SJSA1 (cell line): ENCODE measurements around the gene TAF10. TPM values are rescaled to one million over a fixed set of nuclear protein-coding genes. Genes with fewer than 3 reads are reported as not detected.

ENCODE experiments used
- DNase-seq, 2 experiments: peaks; one replicate each; pipeline ENCODE4 v3.0.0-alpha.2; 2015 to 2020; ENCODE audit warnings: low spot score in 2 of 2, low read depth in 1 of 2
- H3K27ac ChIP-seq: fragments of 250-450 bp; sonication (Bioruptor Pico); 2 replicates; pipeline ENCODE4 v1.5.1; 2020; ENCODE audit warnings: mild to moderate bottlenecking, moderate library complexity
- H3K27me3 ChIP-seq: fragments of 250-450 bp; sonication (Bioruptor Pico); replicated peaks from 2 replicates; pipeline ENCODE4 v1.5.1; 2020; ENCODE audit warnings: mild to moderate bottlenecking, moderate library complexity
- H3K36me3 ChIP-seq: fragments of 250-450 bp; sonication (Bioruptor Pico); 2 replicates; pipeline ENCODE4 v1.5.1; 2020; ENCODE audit warnings: mild to moderate bottlenecking
- H3K4me1 ChIP-seq: fragments of 250-450 bp; sonication (Bioruptor Pico); replicated peaks from 2 replicates; pipeline ENCODE4 v1.6.1; 2021; ENCODE audit warnings: mild to moderate bottlenecking
- H3K4me3 ChIP-seq: fragments of 250-450 bp; sonication (Bioruptor Pico); 2 replicates; pipeline ENCODE4 v1.5.1; 2020; ENCODE audit warnings: mild to moderate bottlenecking
- H3K9me3 ChIP-seq: fragments of 250-450 bp; sonication (Bioruptor Pico); replicated peaks from 2 replicates; pipeline ENCODE4 v1.5.1; 2020; ENCODE audit warnings: mild to moderate bottlenecking
- total RNA-seq: library from RNA; depleted of rRNA; stranded (reverse); fragments of >200 nt; shearing (Covaris generic); gene quantifications from 2 replicates; pipeline ENCODE4 v1.2.3, GENCODE V29; 2014; rRNA removed

TAF10 gene
- total RNA-seq, 1 experiment from 2014 or later: 25.2 TPM

- DNase-seq: no peak
- H3K27me3 ChIP-seq: no peaks in the 10 kb centered on the region
Measured at GRCh38 chr11:6565988-6566703, 45.9 kb downstream of the TAF10 start.

GRCh38 chr11:6565325-6565724, 46.7 kb downstream of the TAF10 start:
- no peaks in the 10 kb centered on the region for H3K36me3 ChIP-seq
- DNase-seq: no peak
- H3K4me3 ChIP-seq: no peak overlapping the region
- H3K27ac ChIP-seq: no peak overlapping the region
- H3K9me3 ChIP-seq: no peaks in the 10 kb centered on the region
- no peaks in the 10 kb centered on the region for H3K4me1 ChIP-seq
- no peaks in the 10 kb centered on the region for H3K27me3 ChIP-seq

More at GRCh38 chr11:6565988-6566703, 45.9 kb downstream of the TAF10 start:
- Histone ChIP-seq H3K4me3 (no peak overlapping the region), H3K27ac (no peak overlapping the region), H3K9me3 (no peaks in the 10 kb centered on the region), H3K4me1 (no peaks in the 10 kb centered on the region), H3K36me3 (no peaks in the 10 kb centered on the region)

GRCh38 chr11:6563667-6564066, 48.3 kb downstream of the TAF10 start:
- no peaks in the 10 kb centered on the region for H3K4me1 ChIP-seq
- no peaks in the 10 kb centered on the region for H3K9me3 ChIP-seq
- H3K27ac ChIP-seq: no peak overlapping the region
- no peaks in the 10 kb centered on the region for H3K36me3 ChIP-seq
- no peaks in the 10 kb centered on the region for H3K27me3 ChIP-seq
- DNase-seq: no peak
- no peak overlapping the region for H3K4me3 ChIP-seq

GRCh38 chr11:6563121-6563619, 48.8 kb downstream of the TAF10 start:
- Histone ChIP-seq H3K27me3 (no peaks in the 10 kb centered on the region), H3K4me1 (no peaks in the 10 kb centered on the region), H3K4me3 (no peak overlapping the region), H3K27ac (no peak overlapping the region), H3K36me3 (no peaks in the 10 kb centered on the region), H3K9me3 (no peaks in the 10 kb centered on the region)
- DNase-seq: no peak

- no peaks in the 10 kb centered on the region for H3K27me3 ChIP-seq
- H3K4me3 ChIP-seq: no peak overlapping the region
- no peaks in the 10 kb centered on the region for H3K4me1 ChIP-seq
- H3K36me3 ChIP-seq: no peaks in the 10 kb centered on the region
- H3K9me3 ChIP-seq: no peaks in the 10 kb centered on the region
- H3K27ac ChIP-seq: no peak overlapping the region
- no peak for DNase-seq
Measured at GRCh38 chr11:6561288-6561687, 50.7 kb downstream of the TAF10 start.

Other genes starting within 250 kb of the TAF10 start
- 38.9 and 57.9 TPM in 2 replicates for gene SMPD1, start 221.7 kb downstream of the TAF10 start, total RNA-seq
- gene APBB1, start 193.1 kb downstream of the TAF10 start, total RNA-seq: 12.0 and 17.1 TPM in 2 replicates
- 0.32 TPM in 1 of 2 replicates, not detected in the other for gene HPX, start 171.2 kb downstream of the TAF10 start, total RNA-seq
- gene TRIM3, start 138.3 kb downstream of the TAF10 start, total RNA-seq: 9.1 and 11.0 TPM in 2 replicates
- gene ARFIP2, start 130.9 kb downstream of the TAF10 start, total RNA-seq: 14.0 and 22.9 TPM in 2 replicates
- 5.6 and 19.1 TPM in 2 replicates for gene TIMM10B, start 130.7 kb downstream of the TAF10 start, total RNA-seq
- 1.5 and 1.8 TPM in 2 replicates for gene DNHD1, start 114.9 kb downstream of the TAF10 start, total RNA-seq
- gene RRP8, start 8.6 kb downstream of the TAF10 start, total RNA-seq: 10.2 and 12.0 TPM in 2 replicates
- gene ILK, start 8.4 kb downstream of the TAF10 start, total RNA-seq: 160 and 180 TPM in 2 replicates
- 5.9 and 6.8 TPM in 2 replicates for gene TPP1, start 7.2 kb upstream of the TAF10 start, total RNA-seq
- gene DCHS1, start 43.6 kb upstream of the TAF10 start, total RNA-seq: 7.8 and 12.0 TPM in 2 replicates
- 38.7 and 79.8 TPM in 2 replicates for gene MRPL17, start 71.1 kb upstream of the TAF10 start, total RNA-seq
- not detected in 2 replicates for gene OR2AG2, start 159.8 kb upstream of the TAF10 start, total RNA-seq
- gene OR2AG1, start 170.8 kb upstream of the TAF10 start, total RNA-seq: not detected in 2 replicates
- gene OR6A2, start 187.5 kb upstream of the TAF10 start, total RNA-seq: not detected in 2 replicates
- gene OR10A5, start 233.5 kb upstream of the TAF10 start, total RNA-seq: not detected in 2 replicates